Measurements from ENCODE around the gene MMP2.

MMP2 gene

GRCh38 chr16:55495616-55496289 is 16.8 kb downstream of the MMP2 start:
- no peak for DNase-seq

- DNase-seq = no peak
Measured at GRCh38 chr16:55496509-55497145, 17.6 kb downstream of the MMP2 start.

DNA sequence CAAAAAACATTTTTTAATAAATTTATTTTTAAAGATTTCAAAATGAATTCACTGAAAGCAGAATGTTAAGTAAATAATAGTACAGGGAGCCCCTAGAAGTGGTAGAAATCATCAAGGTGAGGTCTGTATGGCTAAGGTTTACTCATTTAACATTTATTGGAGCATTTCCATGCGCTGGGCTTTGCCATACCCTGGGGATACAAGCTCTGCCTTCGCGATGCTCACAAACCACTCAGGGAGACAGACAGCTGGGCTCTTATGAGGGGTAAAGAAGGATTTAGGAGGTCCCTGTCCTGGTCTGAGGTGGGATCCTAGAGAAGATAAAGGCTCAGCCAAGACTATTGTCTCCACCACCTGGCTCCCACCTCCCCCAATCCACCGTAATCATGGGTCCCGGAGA is 18.6 kb downstream of the MMP2 start:
- DNase-seq = no peak

DNA sequence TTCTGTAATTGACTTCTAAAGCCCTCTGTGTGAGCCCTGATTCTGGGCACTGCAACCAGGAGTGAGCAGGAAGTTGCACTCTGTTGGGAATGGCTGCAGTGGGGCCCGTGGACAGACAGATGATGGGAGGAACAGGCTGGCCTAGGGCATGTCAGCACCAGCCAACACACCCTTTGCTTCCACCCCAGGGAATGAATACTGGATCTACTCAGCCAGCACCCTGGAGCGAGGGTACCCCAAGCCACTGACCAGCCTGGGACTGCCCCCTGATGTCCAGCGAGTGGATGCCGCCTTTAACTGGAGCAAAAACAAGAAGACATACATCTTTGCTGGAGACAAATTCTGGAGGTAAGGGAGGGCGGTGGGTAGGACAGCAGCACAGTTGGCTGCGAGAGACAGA is 19.1 kb downstream of the MMP2 start:
- no peak for DNase-seq

GRCh38 chr16:55499281-55499680 is 20.3 kb downstream of the MMP2 start:
- no peak for DNase-seq

DNA sequence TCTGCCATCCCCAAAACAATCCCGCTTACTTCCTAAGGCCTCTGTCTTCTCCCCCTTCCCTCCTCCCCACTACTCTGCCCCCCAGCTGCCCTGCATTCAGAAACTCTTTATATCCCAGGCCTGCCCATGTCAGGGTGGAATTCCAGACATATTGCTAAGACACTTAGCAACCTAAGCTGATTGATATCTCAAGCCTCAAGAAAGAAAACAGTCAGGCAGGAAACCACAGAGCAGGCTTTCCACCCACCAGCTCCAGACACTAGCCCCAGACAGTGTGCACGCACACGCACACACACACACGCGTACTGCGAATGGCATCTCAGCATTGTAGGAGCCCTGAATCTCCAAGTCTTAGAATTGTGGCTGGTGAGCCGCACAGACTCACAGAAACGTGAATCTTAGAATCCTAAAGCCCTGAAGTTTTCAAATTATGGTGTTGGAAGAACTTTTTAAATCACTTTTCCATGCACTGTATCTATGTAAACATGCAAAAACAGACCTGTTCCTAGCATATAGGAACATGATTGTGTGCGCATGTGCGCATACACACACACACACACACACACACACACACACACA is 21.0 kb downstream of the MMP2 start:
- peak; percentile 97 for DNase-seq

DNA sequence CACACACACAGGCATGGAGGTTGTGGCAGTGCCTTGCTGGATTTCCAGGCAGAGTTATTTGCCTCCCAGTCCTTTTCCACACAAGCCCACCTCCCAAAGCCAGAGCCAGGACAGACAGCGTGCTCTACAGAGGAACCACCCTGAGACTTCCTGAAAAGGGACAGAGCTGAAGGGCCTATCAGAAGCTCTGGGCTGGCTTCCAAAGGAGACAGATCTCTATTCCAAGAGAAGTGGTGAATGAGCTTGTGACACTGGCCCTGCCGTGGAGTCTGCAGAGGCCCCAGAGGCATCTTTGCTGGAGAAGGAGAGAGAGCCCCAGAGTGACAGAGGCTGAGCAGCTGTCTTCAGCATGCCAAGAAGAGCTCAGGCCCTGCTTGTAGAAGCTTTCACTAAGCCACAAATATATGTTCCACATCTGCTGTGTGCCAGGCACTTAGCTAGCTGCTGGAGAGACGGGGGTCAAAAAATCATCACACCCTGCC is 21.6 kb downstream of the MMP2 start:
- no peak for DNase-seq

GRCh38 chr16:55501549-55502322 is 22.7 kb downstream of the MMP2 start:
- no peak for DNase-seq

GRCh38 chr16:55502801-55503366 is 23.9 kb downstream of the MMP2 start:
- DNase-seq = peak; percentile 87

- DNase-seq = no peak
Measured at GRCh38 chr16:55503726-55504550, 24.9 kb downstream of the MMP2 start.

DNA sequence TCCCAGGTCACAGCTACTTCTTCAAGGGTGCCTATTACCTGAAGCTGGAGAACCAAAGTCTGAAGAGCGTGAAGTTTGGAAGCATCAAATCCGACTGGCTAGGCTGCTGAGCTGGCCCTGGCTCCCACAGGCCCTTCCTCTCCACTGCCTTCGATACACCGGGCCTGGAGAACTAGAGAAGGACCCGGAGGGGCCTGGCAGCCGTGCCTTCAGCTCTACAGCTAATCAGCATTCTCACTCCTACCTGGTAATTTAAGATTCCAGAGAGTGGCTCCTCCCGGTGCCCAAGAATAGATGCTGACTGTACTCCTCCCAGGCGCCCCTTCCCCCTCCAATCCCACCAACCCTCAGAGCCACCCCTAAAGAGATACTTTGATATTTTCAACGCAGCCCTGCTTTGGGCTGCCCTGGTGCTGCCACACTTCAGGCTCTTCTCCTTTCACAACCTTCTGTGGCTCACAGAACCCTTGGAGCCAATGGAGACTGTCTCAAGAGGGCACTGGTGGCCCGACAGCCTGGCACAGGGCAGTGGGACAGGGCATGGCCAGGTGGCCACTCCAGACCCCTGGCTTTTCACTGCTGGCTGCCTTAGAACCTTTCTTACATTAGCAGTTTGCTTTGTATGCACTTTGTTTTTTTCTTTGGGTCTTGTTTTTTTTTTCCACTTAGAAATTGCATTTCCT is 26.5 kb downstream of the MMP2 start:
- DNase-seq = no peak

- DNase-seq = no peak
Measured at GRCh38 chr16:55506083-55506482, 27.1 kb downstream of the MMP2 start.

DNA sequence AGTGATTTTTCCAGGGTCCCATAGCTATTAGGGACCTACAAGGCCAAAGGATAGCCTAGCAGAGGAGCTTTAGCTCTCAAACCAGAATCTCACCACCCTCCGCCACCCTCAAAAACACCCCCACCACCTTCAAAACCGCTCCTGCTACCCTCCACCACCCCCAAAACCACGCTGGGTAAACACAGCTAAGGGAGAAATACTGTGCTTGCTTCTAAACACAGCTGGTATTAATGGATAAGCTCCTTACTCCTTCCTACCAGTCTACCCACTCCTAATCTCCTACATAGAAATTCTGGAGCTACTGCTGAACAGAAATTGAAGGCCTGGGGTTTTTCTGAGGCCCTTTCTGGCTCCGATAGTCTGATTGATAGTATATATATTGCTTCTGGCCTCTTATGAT is 27.7 kb downstream of the MMP2 start:
- DNase-seq = no peak

DNA sequence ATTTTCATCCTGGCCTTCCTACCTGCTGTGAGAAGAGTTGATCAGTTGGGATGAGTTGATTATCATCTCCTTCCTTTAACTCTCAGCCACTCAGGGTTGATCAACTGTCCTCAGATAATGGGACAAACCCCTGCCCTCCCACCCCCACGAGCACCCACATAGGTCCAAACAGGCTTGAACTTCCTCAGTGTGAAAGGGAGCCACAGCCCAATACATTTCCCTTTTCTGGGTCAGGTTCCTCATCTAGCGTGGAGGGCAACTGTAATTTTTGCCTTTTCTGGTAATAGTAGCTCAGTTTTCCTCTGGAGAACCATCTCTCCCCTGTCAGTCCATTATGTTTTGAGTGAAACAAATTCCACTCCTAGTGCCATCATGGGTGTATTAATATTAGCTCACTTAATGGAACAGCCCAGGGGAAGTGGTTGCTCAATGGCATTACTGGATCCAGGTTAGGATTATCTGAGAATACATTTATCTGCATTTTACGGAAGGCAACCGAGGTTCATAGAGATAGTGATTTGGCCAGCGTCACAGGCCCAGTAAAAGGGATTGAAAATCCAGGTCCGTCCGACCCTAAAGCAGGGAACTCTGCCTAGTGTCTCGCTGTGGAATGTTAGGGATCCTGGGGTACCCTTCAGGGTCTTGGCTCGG is 29.4 kb downstream of the MMP2 start:
- no peak for DNase-seq

- peak; percentile 75 for DNase-seq
Measured at GRCh38 chr16:55508941-55509931, 30.2 kb downstream of the MMP2 start, which contains the start of gene LPCAT2. Gene LPCAT2, plus strand, starts transcription at chr16:55509072. Its CDS starts 110 bp downstream, at chr16:55509182.

DNA sequence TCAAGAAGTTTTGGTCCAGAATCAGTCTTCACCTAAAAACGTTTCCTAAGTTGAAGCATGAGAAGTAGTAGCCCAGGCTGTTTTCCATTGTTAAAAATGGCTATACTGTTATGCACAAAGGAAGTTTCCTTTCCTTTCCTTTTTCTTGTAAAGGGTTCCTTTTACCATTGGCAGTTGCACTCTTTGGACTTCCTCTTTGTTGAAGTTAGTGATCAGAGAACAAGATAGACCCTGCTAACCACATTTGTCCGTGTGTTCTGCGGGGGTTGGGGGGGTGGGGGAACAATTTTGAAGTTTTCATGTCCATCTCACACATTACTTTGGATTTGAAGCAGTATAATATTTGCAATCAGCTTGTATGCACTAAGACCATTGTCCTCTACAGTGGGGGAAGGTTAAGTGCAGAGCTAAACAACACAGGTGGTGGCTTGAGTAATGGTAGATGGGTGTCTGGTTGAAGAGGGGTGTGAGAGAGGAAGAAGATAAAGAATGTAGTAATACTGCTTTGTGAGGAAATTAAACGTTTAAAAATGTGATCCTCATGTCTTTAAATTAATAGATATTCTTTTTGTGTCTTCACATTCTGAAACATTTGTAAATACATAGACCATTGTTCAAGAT is 31.3 kb downstream of the MMP2 start:
- no peak for DNase-seq

DNA sequence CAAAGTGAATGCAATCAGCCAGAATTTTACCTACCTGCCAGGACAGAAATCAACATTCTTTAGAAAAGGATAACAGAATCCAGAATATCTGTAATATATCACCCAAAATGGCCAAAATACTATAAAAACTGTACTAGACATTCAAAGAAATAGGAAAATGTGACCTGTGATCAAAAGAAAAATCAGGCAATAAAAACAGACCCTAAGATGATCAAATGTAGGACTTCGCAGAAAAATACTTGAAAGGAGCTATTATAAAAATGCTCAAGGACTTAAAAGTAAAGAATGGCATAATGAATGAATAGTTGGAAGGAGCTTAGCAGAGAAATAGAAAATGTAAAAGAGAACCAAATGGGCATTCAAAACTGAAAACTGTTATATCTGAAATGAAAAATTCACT is 33.9 kb downstream of the MMP2 start:
- no peak for DNase-seq

GRCh38 chr16:55513616-55514015 is 34.6 kb downstream of the MMP2 start:
- DNase-seq = no peak

DNA sequence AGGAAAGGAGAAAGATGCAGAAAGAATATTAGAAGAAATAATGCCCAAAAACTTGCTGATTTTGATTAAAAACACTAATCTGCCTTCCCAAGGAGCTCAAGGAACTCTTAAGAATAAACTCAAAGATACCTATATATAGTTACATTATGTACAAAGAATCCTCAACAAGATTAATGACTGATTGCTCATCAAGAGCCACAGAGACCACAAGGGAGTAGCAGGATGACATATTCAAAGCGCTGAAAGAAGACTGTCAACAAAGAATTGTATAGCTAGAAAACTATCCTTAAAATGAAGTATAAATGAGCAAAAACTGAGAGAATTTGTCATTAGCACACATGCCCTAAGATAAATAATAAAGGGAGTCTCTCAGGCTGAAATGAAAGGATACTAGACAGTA is 36.1 kb downstream of the MMP2 start:
- DNase-seq = no peak

Data from kidney glomerular epithelial cell (primary cell).